NCI-H2029 treated with DMSO at 0.1 percent for 48 hours (cell line): ENCODE results near the gene CDKAL1.
"Not testable (repeated sequence)": the region's sequence is repeated elsewhere in the genome, so short reads cannot be mapped to it uniquely, and the experiment has no call there.

ENCODE experiments used
- DNase-seq: peaks from one replicate; lab custom pipeline; 2025; lab: John Stamatoyannopoulos, UW

The CDKAL1 gene

GRCh38 chr6:20708367-20709124, 174.3 kb downstream of the CDKAL1 start:
- no peak for DNase-seq

DNA sequence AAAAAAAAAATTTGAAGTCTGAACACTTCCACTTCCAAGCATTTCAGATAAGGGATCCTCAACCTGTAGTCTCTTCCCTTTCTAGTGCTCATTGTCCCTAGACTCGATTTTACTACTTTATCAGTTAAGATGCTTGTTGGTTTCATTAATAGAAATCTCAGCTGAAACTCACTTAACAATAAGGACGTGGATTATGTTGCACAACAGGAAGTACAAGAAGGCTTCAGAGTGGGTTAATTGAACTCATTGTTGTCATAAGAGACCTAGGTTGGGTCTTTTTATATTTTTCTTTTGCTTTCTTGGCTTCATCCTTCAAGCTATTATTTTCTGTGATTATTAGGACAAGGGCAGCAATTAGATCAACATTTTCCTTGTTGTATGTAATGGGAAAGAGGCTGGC, 175.2 kb downstream of the CDKAL1 start:
- no peak for DNase-seq

DNA sequence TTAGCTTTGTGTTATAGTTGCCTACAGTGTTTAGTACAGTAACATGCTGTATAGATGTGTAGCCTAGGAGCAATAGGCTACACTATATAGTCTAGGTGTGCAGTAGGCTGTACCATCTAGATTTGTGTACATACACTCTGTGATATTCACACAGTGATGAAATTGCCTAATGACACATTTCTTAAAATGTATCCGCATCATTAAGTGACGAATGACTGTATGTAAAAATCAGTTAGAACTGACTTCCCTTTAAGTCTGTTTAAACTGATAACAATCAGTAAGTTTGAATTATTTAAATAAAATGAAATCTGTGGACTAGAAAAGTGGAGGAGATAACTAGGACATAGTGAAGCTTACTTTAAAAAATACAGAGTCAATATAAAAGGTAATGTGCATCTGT, 176.1 kb downstream of the CDKAL1 start:
- DNase-seq, result no peak

- DNase-seq, result no peak
Observed at GRCh38 chr6:20711518-20711917, 177.3 kb downstream of the CDKAL1 start.

DNA sequence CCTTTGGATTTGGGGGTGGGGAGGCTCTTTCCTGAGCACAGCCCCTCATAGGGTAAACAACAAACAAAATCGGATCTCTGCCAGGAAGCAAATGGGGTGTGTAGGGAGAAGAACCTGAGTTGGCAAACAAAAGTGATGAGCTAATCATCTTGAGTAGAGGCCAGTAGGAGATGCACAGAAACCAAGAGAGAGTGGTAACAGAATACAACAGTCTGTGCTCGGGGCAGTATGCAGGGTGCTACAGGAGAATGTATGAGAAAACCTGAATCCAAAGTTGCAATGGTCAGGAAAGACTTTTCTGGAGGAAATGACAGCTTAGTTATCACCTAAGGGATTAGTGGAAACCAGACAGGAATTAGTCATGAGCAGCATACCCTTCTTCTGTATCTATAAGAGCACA, 177.8 kb downstream of the CDKAL1 start:
- DNase-seq, result peak; percentile 74

- DNase-seq, result no peak
Observed at GRCh38 chr6:20715135-20715806, 181.0 kb downstream of the CDKAL1 start.

DNA sequence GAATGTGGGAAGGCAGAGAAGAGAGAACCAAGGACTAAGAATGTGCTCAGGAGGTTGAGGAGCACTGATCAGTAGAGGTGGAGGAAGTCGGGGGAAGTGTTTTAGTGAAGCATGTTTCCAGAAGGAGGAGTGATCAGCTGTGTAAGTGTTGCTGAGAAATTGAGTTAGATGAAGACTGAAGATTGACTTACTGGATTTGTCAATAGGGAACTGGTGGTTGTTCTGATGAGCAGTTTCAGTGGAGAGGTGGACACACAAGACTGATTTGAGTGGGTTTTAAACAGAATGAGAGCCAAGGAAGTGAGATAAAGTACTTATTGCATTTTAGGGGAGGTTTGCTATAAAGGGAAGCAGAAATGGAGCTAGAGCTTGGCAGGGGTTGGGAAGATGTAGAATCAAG, 182.6 kb downstream of the CDKAL1 start:
- no peak for DNase-seq

- peak; percentile 71 for DNase-seq
Observed at GRCh38 chr6:20717743-20718142, 183.5 kb downstream of the CDKAL1 start.

- DNase-seq, result no peak
Observed at GRCh38 chr6:20718705-20719653, 184.7 kb downstream of the CDKAL1 start.

DNA sequence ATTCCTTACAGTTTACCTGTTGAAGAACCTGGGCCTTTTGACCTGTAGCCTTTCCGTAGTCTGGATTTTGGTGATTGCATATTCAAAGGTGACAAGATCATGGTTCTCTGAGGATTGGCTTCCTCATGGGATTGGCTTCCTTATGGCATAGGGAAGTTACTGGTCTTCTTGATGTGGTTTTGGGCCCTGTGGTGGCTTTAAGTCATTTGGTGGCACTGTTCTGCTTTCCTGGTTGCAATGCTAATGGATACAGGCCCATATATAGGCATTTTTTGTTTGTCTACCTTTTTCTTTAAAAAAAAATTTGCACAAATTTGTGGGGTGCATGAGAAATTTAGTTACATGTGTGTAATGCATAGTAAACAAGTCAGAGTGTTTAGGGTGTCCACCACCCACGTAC, 185.7 kb downstream of the CDKAL1 start:
- no peak for DNase-seq

DNA sequence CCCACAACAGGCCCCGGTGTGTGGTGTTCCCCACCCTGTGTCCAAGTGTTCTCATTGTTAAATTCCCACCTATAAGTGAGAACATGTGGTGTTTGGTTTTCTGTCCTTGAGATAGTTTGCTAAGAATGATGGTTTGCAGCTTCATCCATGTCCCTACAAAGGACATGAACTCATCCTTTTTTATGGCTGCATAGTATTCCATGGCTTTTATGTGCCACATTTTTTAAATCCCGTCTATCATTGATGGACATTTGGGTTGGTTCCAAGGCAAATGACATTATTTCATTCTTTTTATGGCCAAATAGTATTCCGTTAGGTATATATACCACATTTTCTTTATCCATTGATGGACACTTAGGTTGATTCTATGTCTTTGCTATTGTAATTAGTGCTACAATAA, 186.9 kb downstream of the CDKAL1 start:
- DNase-seq, result not testable (repeated sequence)

GRCh38 chr6:20722455-20722854, 188.2 kb downstream of the CDKAL1 start:
- DNase-seq, result no peak

DNA sequence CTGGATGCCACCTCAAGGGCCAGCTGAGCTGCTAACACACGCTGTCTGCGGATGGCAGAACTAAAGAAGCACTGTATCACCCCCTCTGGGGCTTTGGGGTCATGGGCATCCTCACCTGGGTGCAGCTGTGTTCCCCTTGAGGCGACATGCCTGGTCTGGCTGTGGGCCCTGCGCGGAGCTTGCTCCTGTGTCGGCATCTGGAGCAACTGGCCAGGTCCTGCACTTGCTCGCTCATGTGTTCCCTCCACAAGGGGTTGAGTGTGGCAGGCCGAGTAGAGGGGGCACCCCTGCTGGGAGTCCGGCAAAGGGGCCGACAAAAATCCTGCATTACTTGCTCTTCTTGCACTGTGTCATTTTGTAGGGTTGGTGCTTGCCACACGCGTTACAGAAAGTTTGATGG, 189.0 kb downstream of the CDKAL1 start:
- no peak for DNase-seq

DNA sequence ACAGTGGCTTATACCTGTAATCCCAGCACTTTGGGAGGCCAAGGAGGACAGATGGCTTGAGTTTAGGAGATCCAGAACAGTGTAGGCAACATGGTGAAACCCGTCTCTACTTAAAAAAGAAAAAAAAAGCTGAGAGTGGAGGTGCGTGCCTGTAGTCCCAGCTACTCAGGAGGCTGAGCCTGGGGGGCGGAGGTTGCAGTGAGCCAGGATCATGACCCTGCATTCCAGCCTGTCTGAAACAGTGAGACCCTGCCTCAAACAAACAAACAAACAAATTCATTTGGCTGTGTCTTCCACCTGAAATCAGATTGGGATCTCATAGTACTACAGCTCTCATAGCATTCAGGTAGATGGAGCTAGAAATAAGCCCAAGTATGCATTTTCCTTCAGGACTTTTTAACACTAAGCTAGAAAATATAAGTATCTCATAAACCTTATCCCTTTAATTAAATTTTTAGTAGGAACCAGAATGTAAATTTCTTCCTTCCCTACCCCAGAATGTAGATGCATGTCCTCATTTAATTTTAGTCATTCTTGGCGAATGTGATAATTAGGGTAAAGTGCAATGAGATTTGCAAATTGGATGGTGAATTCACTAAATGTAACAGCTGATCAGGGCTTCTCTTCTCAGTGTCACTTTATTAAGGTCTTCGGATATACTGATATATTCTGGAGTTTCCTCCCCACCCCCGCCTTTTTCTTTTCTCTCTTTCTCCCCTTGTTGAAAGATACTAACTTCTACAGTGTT, 190.4 kb downstream of the CDKAL1 start:
- DNase-seq, result no peak

DNA sequence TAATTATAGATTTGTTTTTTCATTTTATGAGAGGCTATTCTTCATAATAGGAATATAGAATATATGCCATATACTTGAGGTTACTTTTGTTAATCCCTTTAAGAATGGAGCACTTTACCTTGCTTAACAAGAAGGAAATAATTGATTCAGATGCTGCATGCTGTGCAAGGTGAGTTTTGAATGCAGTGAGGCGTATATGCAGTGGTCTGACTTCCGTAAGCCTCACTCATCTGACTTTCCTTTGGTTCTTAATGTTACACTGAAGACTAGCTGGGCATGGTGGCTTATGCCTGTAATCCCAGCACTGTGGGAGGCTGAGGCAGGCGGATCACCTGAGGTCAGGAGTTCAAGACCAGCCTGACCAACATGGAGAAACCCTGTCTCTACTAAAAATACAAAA, 191.0 kb downstream of the CDKAL1 start:
- DNase-seq, result not testable (repeated sequence)

- no peak for DNase-seq
Observed at GRCh38 chr6:20729086-20729485, 194.8 kb downstream of the CDKAL1 start.

DNA sequence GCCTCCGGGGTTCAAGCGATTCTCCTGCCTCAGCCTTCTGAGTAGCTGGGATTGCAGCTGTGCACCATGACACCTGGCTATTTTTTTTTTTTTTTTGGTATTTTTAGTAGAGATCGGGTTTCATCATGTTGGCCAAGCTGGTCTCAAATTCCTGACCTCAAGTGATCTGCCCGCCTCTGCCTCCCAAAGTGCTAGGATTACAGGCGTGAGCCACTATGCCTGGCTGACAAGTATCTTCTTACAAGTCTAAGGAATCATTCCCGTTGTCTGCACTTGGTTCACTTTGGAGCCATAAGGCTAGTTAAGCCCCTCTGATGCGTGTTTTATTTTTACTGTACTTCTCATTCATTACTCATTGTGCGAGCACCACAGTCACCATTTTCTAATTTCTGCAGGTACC, 198.1 kb downstream of the CDKAL1 start:
- not testable (repeated sequence) for DNase-seq

DNA sequence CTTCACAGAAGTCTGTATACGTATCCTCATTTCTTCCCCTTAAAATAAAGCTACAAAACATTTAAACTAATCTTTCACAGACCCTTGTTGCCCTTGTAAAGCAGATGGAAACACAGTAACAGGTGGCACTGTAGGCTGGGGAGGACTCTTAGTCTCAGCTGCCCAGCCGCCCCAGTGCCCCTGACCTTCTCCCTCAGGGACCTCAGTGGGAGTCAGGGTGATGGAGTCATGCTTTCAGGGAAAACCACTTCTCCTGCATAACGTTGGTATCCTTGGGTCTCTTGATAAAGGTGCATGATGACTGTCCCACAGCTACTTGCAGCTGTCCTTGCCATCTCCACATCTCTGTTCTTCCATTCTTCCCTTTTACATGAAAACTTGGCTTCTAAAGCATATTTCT, 198.6 kb downstream of the CDKAL1 start:
- DNase-seq, result no peak

- no peak for DNase-seq
Observed at GRCh38 chr6:20737912-20738311, 203.7 kb downstream of the CDKAL1 start.

- no peak for DNase-seq
Observed at GRCh38 chr6:20740088-20740487, 205.8 kb downstream of the CDKAL1 start.

DNA sequence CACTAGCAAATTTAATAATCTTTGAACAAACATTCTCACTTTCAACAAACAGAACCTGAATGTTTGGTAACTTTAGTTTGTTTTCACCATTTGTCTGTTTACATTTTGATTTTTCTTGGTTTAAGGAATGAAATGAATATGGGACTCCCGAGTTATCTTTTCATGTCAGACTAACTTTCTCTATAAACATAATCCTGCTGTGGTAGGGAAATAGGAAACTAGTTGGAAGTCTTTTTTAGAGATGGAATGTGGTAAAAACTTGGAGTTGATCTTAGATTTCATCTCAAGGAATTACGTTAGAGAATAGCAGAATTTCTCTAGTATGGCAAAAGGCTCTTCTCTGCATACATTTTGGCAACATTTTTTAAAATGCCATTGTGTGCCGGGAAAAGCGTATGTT, 206.5 kb downstream of the CDKAL1 start:
- no peak for DNase-seq

DNA sequence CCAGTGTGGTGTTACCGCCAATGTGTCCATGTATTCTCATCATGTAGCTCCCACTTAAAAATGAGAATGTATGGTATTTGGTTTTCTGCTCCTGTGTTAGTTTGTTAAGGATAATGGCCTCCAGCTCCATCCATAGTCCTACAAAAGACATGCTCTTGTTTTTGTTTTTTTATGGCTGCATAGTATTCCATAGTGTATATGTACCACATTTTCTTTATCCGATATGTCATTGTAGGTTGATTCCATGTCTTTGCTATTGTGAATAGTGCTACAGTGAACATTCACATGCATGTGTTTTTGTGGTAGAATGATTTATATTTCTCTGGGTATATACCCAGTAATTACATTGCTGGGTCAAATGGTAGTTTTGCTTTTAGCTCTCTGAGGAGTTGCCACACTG, 207.2 kb downstream of the CDKAL1 start:
- DNase-seq, result no peak
